Measurements from ENCODE around the gene TMEM182. TPM values are rescaled to one million over a fixed set of nuclear protein-coding genes. Genes with fewer than 3 reads are reported as not detected.

TMEM182 gene
- total and polyA plus RNA-seq, 2 donors (not counting 1 experiment from before 2014, with no cell fraction given), result 2.8 to 2.9 TPM

DNA sequence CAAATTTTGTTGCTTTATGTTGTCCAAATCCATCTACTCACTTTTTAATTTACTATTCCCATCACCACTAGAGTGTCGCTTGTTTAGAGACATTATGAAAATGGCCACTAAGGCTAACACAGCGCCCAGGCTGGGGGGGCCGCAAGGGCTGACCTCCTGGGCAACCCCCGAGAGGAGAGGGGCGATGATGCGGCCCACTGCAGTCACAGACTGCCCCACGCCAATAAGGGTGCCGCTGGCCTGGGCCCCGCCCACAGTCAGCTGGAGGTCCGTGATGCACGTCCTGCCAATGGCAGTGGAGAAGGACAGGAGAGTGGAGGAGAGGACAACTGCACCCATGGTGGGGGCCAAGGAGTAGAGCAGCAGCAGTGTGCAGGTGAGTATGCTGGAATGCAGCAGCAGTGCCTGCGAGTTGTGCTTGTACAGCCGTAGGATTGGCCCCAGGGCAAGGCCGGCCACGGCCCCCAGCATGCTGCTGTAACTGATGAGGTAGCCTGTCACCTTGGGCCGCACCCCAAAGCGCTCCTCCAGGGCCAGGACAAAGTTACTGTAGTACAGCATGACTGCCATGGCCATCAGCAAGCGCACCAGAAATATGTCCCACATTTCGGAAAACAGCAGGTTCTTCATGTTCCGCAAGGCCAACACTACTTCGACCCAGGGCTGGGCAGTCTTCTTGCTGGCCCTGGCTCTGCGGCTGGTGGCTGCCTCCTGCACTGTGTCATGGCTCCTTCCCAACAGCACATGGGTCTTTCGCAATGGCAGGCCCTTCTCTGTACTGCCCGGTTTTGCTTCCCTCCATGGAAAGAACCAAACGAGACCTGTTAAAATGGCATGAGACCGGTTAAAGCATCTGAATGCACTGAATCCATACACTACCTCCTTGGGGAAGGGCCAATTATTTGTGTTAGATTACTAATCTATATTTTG is 43.2 kb upstream of the TMEM182 start:
- H3K27ac ChIP-seq (ENCODE audit: insufficient read depth, low read length), result no peak overlapping the region

DNA sequence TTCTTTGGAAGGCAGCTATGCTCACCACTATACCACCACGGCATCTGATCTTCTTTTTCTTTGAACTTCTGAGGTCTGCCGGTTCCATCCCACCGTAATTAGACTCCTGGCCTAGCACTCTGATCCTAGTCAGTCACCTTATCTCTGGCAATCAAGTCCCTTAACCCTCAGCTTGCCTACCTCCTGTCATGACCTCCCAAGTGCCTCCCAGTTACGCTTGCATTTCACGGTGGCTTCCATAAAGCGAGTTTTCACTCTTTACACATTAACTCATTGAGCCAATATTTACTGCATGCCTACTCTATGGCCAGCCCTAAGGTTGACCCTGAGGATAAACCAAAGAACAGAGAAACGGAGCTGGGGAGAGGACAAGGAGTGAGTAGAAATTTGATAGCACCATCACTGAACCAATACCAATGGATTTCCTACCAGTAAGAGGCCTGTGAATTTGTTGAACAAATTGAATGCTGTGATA is 37.8 kb upstream of the TMEM182 start:
- H3K9ac ChIP-seq (ENCODE audit: insufficient read depth, low read length), result no peak overlapping the region

More for the DNA sequence above, 43.2 kb upstream of the TMEM182 start:
- H3K9me3 ChIP-seq (ENCODE audit: control insufficient read depth, insufficient read depth, low read depth, low read length), result no peaks in the 10 kb centered on the region
- no peaks in the 10 kb centered on the region for H3K4me1 ChIP-seq (ENCODE audit: control insufficient read depth, extremely low read depth, insufficient read depth, low read length)
- no peak for DNase-seq (ENCODE audit: low read depth in 2 of 2)
- H4K20me1 ChIP-seq (ENCODE audit: control insufficient read depth, extremely low read depth, insufficient read depth, low read length), result no peaks in the 10 kb centered on the region
- no peak overlapping the region for H3K4me3 ChIP-seq (replicated peaks in 1 of 4; ENCODE audit: control extremely low read depth in 1 of 4, insufficient read depth in 1 of 4, low read depth in 3 of 4, low read length in 4 of 4)
- H3K9ac ChIP-seq (ENCODE audit: insufficient read depth, low read length), result no peak overlapping the region
- H3K4me2 ChIP-seq (ENCODE audit: extremely low read depth, insufficient read depth, low read length), result no peak overlapping the region
- no peaks in the 10 kb centered on the region for H3K79me2 ChIP-seq (ENCODE audit: control insufficient read depth, insufficient read depth, low read length)
- TF ChIP-seq, protein P1, sequence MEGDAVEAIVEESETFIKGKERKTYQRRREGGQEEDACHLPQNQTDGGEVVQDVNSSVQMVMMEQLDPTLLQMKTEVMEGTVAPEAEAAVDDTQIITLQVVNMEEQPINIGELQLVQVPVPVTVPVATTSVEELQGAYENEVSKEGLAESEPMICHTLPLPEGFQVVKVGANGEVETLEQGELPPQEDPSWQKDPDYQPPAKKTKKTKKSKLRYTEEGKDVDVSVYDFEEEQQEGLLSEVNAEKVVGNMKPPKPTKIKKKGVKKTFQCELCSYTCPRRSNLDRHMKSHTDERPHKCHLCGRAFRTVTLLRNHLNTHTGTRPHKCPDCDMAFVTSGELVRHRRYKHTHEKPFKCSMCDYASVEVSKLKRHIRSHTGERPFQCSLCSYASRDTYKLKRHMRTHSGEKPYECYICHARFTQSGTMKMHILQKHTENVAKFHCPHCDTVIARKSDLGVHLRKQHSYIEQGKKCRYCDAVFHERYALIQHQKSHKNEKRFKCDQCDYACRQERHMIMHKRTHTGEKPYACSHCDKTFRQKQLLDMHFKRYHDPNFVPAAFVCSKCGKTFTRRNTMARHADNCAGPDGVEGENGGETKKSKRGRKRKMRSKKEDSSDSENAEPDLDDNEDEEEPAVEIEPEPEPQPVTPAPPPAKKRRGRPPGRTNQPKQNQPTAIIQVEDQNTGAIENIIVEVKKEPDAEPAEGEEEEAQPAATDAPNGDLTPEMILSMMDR (conservative IDR thresholded peaks at IDR 0.05 in 1 of 2, IDR thresholded peaks at IDR 0.05 in 1 of 2; ENCODE audit: low read depth in 1 of 2, low read length in 2 of 2), result no peak
- no peak overlapping the region for H2AFZ ChIP-seq (ENCODE audit: low read length)
- H3K36me3 ChIP-seq (ENCODE audit: control insufficient read depth, insufficient read depth, low read length), result peaks cover 5% of the 10 kb centered on the region
- no peaks in the 10 kb centered on the region for H3K27me3 ChIP-seq (ENCODE audit: control insufficient read depth, insufficient read depth, low read length)

DNA sequence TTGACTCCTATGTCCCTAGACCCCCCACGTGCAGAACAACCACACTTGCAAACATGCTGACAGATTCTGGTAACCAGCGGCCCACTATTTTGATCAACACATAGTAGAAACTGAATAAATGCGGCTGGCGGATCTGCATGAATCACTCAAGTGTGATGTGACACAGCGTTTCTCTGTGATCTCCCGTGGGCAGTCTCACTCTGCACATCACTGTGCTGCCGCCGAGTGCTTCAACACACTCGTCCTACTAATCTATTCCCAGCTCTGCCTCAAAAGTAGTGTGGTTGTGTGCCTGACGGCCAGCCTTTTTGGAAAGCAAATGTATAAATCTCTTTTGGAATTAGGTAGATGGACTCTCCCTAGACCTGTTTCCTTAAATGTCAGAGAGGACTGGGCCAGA is 37.3 kb upstream of the TMEM182 start:
- no peak for TF ChIP-seq EZH2 (IDR thresholded peaks at IDR 0.05; ENCODE audit: low read length, missing control alignments)
- TF ChIP-seq, protein P1 (conservative IDR thresholded peaks at IDR 0.05 in 1 of 2, IDR thresholded peaks at IDR 0.05 in 1 of 2; ENCODE audit: low read depth in 1 of 2, low read length in 2 of 2), result no peak
- H4K20me1 ChIP-seq (ENCODE audit: control insufficient read depth, extremely low read depth, insufficient read depth, low read length), result no peaks in the 10 kb centered on the region
- H3K4me3 ChIP-seq (replicated peaks in 1 of 4; ENCODE audit: control extremely low read depth in 1 of 4, insufficient read depth in 1 of 4, low read depth in 3 of 4, low read length in 4 of 4), result no peak overlapping the region
- no peaks in the 10 kb centered on the region for H3K36me3 ChIP-seq (ENCODE audit: control insufficient read depth, insufficient read depth, low read length)
- no peak for DNase-seq (ENCODE audit: low read depth in 2 of 2)
- no peaks in the 10 kb centered on the region for H3K27me3 ChIP-seq (ENCODE audit: control insufficient read depth, insufficient read depth, low read length)
- H3K27ac ChIP-seq (ENCODE audit: insufficient read depth, low read length), result no peak overlapping the region
- no peak overlapping the region for H3K9ac ChIP-seq (ENCODE audit: insufficient read depth, low read length)
- no peaks in the 10 kb centered on the region for H3K4me1 ChIP-seq (ENCODE audit: control insufficient read depth, extremely low read depth, insufficient read depth, low read length)
- H3K9me3 ChIP-seq (ENCODE audit: control insufficient read depth, insufficient read depth, low read depth, low read length), result no peaks in the 10 kb centered on the region
- no peaks in the 10 kb centered on the region for H3K79me2 ChIP-seq (ENCODE audit: control insufficient read depth, insufficient read depth, low read length)
- H2AFZ ChIP-seq (ENCODE audit: low read length), result no peak overlapping the region
- no peak overlapping the region for H3K4me2 ChIP-seq (ENCODE audit: extremely low read depth, insufficient read depth, low read length)

More for the DNA sequence above, 37.8 kb upstream of the TMEM182 start:
- Histone ChIP-seq H2AFZ (ENCODE audit: low read length) (no peak overlapping the region), H3K4me2 (ENCODE audit: extremely low read depth, insufficient read depth, low read length) (no peak overlapping the region), H3K4me1 (ENCODE audit: control insufficient read depth, extremely low read depth, insufficient read depth, low read length) (no peaks in the 10 kb centered on the region), H3K4me3 (replicated peaks in 1 of 4; ENCODE audit: control extremely low read depth in 1 of 4, insufficient read depth in 1 of 4, low read depth in 3 of 4, low read length in 4 of 4) (no peak overlapping the region), H3K9me3 (ENCODE audit: control insufficient read depth, insufficient read depth, low read depth, low read length) (no peaks in the 10 kb centered on the region), H3K36me3 (ENCODE audit: control insufficient read depth, insufficient read depth, low read length) (no peaks in the 10 kb centered on the region), H3K27me3 (ENCODE audit: control insufficient read depth, insufficient read depth, low read length) (no peaks in the 10 kb centered on the region), H3K27ac (ENCODE audit: insufficient read depth, low read length) (no peak overlapping the region), H3K79me2 (ENCODE audit: control insufficient read depth, insufficient read depth, low read length) (no peaks in the 10 kb centered on the region), H4K20me1 (ENCODE audit: control insufficient read depth, extremely low read depth, insufficient read depth, low read length) (no peaks in the 10 kb centered on the region)
- no peak for DNase-seq (ENCODE audit: low read depth in 2 of 2)
- TF ChIP-seq, protein P1 (conservative IDR thresholded peaks at IDR 0.05 in 1 of 2, IDR thresholded peaks at IDR 0.05 in 1 of 2; ENCODE audit: low read depth in 1 of 2, low read length in 2 of 2), result no peak
- no peak for TF ChIP-seq EZH2 (IDR thresholded peaks at IDR 0.05; ENCODE audit: low read length, missing control alignments)
